ENCODE data around the gene ABTB1.

DNA sequence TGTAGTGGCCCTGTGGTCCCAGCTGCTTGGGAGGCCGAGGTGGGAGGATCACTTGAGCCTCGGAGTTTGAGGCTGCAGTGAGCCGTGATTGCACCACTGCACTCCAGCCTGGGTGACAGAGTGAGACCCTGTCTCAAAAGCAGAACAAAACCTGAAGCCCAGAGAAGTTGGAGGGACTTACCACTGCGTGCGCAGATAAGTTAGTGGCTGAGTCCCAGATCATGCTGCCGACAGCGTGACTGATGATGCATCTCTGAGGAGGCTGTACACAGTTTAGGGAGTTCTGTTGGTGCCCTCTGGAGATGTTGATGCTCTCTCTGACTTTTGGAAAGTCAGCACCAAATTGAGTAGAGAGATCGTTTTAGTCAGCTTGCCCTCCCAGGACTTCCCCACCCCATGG is 15.8 kb upstream of the ABTB1 start:
- TF ChIP-seq POLR2AphosphoS5 (IDR thresholded peaks at IDR 0.05) (no peak), POLR2A (IDR thresholded peaks at IDR 0.05) (no peak), EP300 (IDR thresholded peaks at IDR 0.05) (no peak)
- TF ChIP-seq, protein P1, sequence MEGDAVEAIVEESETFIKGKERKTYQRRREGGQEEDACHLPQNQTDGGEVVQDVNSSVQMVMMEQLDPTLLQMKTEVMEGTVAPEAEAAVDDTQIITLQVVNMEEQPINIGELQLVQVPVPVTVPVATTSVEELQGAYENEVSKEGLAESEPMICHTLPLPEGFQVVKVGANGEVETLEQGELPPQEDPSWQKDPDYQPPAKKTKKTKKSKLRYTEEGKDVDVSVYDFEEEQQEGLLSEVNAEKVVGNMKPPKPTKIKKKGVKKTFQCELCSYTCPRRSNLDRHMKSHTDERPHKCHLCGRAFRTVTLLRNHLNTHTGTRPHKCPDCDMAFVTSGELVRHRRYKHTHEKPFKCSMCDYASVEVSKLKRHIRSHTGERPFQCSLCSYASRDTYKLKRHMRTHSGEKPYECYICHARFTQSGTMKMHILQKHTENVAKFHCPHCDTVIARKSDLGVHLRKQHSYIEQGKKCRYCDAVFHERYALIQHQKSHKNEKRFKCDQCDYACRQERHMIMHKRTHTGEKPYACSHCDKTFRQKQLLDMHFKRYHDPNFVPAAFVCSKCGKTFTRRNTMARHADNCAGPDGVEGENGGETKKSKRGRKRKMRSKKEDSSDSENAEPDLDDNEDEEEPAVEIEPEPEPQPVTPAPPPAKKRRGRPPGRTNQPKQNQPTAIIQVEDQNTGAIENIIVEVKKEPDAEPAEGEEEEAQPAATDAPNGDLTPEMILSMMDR (IDR thresholded peaks at IDR 0.05): no peak
